ENCODE results near the gene CACNA1F.

DNA sequence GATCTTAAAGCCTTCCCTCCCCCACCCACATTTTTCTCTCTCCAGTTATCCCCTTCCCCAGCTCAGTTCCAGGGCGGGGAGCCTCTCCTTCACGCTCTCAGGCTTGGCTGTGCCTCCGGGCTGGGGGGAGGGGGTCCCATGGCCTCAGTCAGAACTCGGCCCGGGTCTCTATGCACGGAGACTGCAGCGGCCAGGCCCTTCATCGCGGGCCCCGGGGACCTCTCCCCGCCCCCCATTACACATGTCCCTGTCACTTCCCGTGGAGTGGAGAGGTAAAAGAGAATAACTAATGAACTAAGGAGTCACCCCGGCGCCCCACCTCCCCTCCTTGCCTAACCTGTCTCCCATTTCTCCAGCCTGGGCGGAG lies 46.1 kb downstream of the CACNA1F start:
- TF ChIP-seq POLR2A (IDR thresholded peaks at IDR 0.05), result no peak
- TF ChIP-seq, protein P1, sequence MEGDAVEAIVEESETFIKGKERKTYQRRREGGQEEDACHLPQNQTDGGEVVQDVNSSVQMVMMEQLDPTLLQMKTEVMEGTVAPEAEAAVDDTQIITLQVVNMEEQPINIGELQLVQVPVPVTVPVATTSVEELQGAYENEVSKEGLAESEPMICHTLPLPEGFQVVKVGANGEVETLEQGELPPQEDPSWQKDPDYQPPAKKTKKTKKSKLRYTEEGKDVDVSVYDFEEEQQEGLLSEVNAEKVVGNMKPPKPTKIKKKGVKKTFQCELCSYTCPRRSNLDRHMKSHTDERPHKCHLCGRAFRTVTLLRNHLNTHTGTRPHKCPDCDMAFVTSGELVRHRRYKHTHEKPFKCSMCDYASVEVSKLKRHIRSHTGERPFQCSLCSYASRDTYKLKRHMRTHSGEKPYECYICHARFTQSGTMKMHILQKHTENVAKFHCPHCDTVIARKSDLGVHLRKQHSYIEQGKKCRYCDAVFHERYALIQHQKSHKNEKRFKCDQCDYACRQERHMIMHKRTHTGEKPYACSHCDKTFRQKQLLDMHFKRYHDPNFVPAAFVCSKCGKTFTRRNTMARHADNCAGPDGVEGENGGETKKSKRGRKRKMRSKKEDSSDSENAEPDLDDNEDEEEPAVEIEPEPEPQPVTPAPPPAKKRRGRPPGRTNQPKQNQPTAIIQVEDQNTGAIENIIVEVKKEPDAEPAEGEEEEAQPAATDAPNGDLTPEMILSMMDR (IDR thresholded peaks at IDR 0.05), result no peak
